K562 (cell line): Measurements from ENCODE around the gene SERINC3. TPM values are rescaled to one million over a fixed set of nuclear protein-coding genes. Genes with fewer than 3 reads are reported as not detected.

Experiments
- ARID1B ChIP-seq: fragments of 450-650 bp; IDR thresholded peaks from 2 replicates; pipeline ENCODE4 v1.6.1; 2016; ENCODE audit warnings: antibody characterized with exemption, mild to moderate bottlenecking, inconsistent platforms
- CBFA2T3 ChIP-seq: fragments of 450-650 bp; IDR thresholded peaks from 2 replicates; pipeline ENCODE4 v1.6.1; 2017
- CEBPG ChIP-seq, 3 experiments: fragments of 200-800 bp in 1 of 3; sonication (Bioruptor generic) in 1 of 3; sonication (generic) in 1 of 3; formaldehyde crosslinking in 1 of 3; IDR thresholded peaks in 2 of 3; conservative IDR thresholded peaks in 1 of 3; 2 replicates each; pipeline versions ENCODE4 v1.6.1 to v1.8.0; 2016 to 2022; ENCODE audit warnings: missing compliant biosample characterization in 2 of 3, missing genetic modification characterization in 2 of 3, mild to moderate bottlenecking in 1 of 3, missing genetic modification reagents in 1 of 3
- LEF1 ChIP-seq: fragments of 450-650 bp; IDR thresholded peaks from 2 replicates; pipeline ENCODE4 v1.6.1; 2016; ENCODE audit warnings: mild to moderate bottlenecking
- SMARCA4 ChIP-seq: fragments of 450-650 bp; IDR thresholded peaks from 2 replicates; pipeline ENCODE4 v1.6.1; 2016
- STAT5A ChIP-seq: IDR thresholded peaks from 2 replicates; pipeline ENCODE4 v1.6.1; 2012; ENCODE audit warnings: low read length, inconsistent platforms, borderline replicate concordance
- TAF1 ChIP-seq: IDR thresholded peaks from 2 replicates; pipeline ENCODE4 v1.6.1; 2011; ENCODE audit warnings: mild to moderate bottlenecking, low read length, moderate library complexity; ENCODE audit not compliant: insufficient read depth, control insufficient read depth, severe bottlenecking; ENCODE audit errors: extremely low read depth
- TCF7L2 ChIP-seq: fragments of 150-350 bp; IDR thresholded peaks from 2 replicates; pipeline ENCODE4 v1.6.1; 2016; ENCODE audit warnings: low read depth, mild to moderate bottlenecking, low read length, moderate library complexity
- ZNF175 ChIP-seq: fragments of 200-800 bp; sonication (Bioruptor generic); IDR thresholded peaks from 2 replicates; pipeline ENCODE4 v1.6.1; 2016; ENCODE audit warnings: low read depth, mild to moderate bottlenecking, missing genetic modification characterization, missing compliant biosample characterization
- ZNF232 ChIP-seq: sonication (generic); formaldehyde crosslinking; IDR thresholded peaks from 2 replicates; pipeline ENCODE4 v1.8.0; 2022; ENCODE audit warnings: mild to moderate bottlenecking, missing genetic modification reagents
- ZNF644 ChIP-seq: fragments of 200-800 bp; sonication (Bioruptor generic); IDR thresholded peaks from 2 replicates; pipeline ENCODE4 v1.6.1; 2016; ENCODE audit warnings: low read depth, missing genetic modification characterization, missing compliant biosample characterization
- polyA plus RNA-seq, 8 experiments: library from polyadenylated mRNA; depleted of rRNA in 4 of 8; stranded (reverse) in 5 of 8; unstranded in 3 of 8; fragments of >200 nt; fragmentation: Nextera tagmentation in 2 of 8; fragmentation: Illumina TruSeq in 1 of 8; extraction: Ambion mirVana in 2 of 8; extraction: Trizol in 1 of 8; gene quantifications; 2 replicates each; pipeline versions ENCODE4 v1.2.1 to v1.2.3, GENCODE V29; 2011 to 2014; ENCODE audit warnings: inconsistent platforms in 1 of 8, missing spikeins in 1 of 8
- total RNA-seq, 7 experiments: library from RNA; depleted of rRNA in 6 of 7; stranded (reverse); fragments of >200 nt in 6 of 7; fragmentation: Illumina TruSeq in 2 of 7; extraction: Trizol in 2 of 7; gene quantifications; 2 replicates each; pipeline versions ENCODE4 v1.2.1 to v1.2.3, GENCODE V29; 2011 to 2021; ENCODE audit warnings: low replicate concordance in 1 of 7
- TF ChIP-seq, protein P1 (sequence below): fragments of 250-450 bp; sonication (Bioruptor Pico); IDR thresholded peaks from 2 replicates; pipeline ENCODE4 v1.5.0; 2021; ENCODE audit warnings: mild to moderate bottlenecking, borderline replicate concordance
- TF ChIP-seq, protein P2 (sequence below): fragments of 200-800 bp; sonication (Bioruptor generic); IDR thresholded peaks from 2 replicates; pipeline ENCODE4 v1.6.1; 2016; ENCODE audit warnings: missing genetic modification characterization, missing compliant biosample characterization
- TF ChIP-seq, protein P3 (sequence below): fragments of 450-650 bp; IDR thresholded peaks from 2 replicates; pipeline ENCODE4 v1.6.1; 2016; ENCODE audit warnings: antibody characterized with exemption
- TF ChIP-seq, protein P4 (sequence below): sonication (generic); formaldehyde crosslinking; IDR thresholded peaks from 2 replicates; pipeline ENCODE4 v1.8.0; 2022; ENCODE audit warnings: missing genetic modification reagents, mild to moderate bottlenecking, borderline replicate concordance

Gene SERINC3
- total and polyA plus RNA-seq, 9 of the 15 experiments (the other 6 are each of a cell fraction or from before 2014, with no cell fraction given), result 24.7 to 107 (median 48.8) TPM

DNA sequence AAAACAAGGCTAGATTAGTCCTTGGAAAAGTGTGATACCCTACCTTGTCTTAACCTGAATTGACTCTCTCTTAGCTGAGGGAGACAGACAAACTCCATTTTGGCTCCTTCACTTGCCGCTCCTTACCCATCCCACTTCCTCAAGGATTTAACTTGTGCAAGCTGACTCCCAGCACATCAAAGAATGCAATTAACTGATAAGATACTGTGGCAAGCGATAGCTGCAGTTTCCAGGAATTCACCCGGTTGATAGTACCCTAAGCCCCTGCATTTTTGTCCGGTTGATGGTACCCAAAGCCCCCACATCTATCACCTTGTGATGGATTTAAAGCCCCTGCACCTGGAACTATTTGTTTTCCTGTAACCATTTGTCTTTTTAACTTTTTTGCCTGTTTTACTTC lies 1.9 kb upstream of the SERINC3 start (continued):
- TF ChIP-seq, protein P1, sequence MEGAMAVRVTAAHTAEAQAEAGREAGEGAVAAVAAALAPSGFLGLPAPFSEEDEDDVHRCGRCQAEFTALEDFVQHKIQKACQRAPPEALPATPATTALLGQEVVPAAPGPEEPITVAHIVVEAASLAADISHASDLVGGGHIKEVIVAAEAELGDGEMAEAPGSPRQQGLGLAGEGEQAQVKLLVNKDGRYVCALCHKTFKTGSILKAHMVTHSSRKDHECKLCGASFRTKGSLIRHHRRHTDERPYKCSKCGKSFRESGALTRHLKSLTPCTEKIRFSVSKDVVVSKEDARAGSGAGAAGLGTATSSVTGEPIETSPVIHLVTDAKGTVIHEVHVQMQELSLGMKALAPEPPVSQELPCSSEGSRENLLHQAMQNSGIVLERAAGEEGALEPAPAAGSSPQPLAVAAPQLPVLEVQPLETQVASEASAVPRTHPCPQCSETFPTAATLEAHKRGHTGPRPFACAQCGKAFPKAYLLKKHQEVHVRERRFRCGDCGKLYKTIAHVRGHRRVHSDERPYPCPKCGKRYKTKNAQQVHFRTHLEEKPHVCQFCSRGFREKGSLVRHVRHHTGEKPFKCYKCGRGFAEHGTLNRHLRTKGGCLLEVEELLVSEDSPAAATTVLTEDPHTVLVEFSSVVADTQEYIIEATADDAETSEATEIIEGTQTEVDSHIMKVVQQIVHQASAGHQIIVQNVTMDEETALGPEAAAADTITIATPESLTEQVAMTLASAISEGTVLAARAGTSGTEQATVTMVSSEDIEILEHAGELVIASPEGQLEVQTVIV (CRISPR knock-in tag), result no peak
- TF ChIP-seq, protein P2, sequence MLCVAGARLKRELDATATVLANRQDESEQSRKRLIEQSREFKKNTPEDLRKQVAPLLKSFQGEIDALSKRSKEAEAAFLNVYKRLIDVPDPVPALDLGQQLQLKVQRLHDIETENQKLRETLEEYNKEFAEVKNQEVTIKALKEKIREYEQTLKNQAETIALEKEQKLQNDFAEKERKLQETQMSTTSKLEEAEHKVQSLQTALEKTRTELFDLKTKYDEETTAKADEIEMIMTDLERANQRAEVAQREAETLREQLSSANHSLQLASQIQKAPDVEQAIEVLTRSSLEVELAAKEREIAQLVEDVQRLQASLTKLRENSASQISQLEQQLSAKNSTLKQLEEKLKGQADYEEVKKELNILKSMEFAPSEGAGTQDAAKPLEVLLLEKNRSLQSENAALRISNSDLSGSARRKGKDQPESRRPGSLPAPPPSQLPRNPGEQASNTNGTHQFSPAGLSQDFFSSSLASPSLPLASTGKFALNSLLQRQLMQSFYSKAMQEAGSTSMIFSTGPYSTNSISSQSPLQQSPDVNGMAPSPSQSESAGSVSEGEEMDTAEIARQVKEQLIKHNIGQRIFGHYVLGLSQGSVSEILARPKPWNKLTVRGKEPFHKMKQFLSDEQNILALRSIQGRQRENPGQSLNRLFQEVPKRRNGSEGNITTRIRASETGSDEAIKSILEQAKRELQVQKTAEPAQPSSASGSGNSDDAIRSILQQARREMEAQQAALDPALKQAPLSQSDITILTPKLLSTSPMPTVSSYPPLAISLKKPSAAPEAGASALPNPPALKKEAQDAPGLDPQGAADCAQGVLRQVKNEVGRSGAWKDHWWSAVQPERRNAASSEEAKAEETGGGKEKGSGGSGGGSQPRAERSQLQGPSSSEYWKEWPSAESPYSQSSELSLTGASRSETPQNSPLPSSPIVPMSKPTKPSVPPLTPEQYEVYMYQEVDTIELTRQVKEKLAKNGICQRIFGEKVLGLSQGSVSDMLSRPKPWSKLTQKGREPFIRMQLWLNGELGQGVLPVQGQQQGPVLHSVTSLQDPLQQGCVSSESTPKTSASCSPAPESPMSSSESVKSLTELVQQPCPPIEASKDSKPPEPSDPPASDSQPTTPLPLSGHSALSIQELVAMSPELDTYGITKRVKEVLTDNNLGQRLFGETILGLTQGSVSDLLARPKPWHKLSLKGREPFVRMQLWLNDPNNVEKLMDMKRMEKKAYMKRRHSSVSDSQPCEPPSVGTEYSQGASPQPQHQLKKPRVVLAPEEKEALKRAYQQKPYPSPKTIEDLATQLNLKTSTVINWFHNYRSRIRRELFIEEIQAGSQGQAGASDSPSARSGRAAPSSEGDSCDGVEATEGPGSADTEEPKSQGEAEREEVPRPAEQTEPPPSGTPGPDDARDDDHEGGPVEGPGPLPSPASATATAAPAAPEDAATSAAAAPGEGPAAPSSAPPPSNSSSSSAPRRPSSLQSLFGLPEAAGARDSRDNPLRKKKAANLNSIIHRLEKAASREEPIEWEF (CRISPR knock-in tag), result no peak
- TF ChIP-seq CBFA2T3 (peak; percentile 36; the same call in 1 of the 2 replicates), STAT5A (peak; percentile 35; the same call in 1 of the 2 replicates), TAF1 (no peak), CEBPG (CRISPR knock-in tag; IDR thresholded peaks at IDR 0.05) (no peak), CEBPG (tag; conservative IDR thresholded peaks at IDR 0.05 in 1 of 2, IDR thresholded peaks at IDR 0.05 in 1 of 2) (0 out of 4 replicates have a peak, but pooled peaks of 1 of the 2 experiments have one; percentile 23), SMARCA4 (0 out of 2 replicates have a peak, but pooled peaks have one; percentile 28), ZNF644 (tag) (no peak), ZNF232 (CRISPR knock-in tag) (no peak), LEF1 (0 out of 2 replicates have a peak, but pooled peaks have one; percentile 44), ARID1B (peak; percentile 74), TCF7L2 (no peak), ZNF175 (no peak)
- TF ChIP-seq, protein P3, sequence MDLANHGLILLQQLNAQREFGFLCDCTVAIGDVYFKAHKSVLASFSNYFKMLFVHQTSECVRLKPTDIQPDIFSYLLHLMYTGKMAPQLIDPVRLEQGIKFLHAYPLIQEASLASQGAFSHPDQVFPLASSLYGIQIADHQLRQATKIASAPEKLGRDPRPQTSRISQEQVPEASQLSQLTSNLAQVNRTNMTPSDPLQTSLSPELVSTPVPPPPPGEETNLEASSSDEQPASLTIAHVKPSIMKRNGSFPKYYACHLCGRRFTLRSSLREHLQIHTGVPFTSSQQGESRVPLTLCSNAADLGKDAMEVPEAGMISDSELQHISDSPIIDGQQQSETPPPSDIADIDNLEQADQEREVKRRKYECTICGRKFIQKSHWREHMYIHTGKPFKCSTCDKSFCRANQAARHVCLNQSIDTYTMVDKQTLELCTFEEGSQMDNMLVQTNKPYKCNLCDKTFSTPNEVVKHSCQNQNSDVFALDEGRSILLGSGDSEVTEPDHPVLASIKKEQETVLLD, result peak; percentile 16; the same call in 1 of the 2 replicates
- TF ChIP-seq, protein P4, sequence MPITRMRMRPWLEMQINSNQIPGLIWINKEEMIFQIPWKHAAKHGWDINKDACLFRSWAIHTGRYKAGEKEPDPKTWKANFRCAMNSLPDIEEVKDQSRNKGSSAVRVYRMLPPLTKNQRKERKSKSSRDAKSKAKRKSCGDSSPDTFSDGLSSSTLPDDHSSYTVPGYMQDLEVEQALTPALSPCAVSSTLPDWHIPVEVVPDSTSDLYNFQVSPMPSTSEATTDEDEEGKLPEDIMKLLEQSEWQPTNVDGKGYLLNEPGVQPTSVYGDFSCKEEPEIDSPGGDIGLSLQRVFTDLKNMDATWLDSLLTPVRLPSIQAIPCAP (CRISPR knock-in tag), result no peak
